SK-N-SH (cell line): ENCODE measurements around the gene PPA2. TPM values are rescaled to one million over a fixed set of nuclear protein-coding genes. Genes with fewer than 3 reads are reported as not detected.

Experiments
- CTCF ChIA-PET: fragments of 300-600, 350-600 bp; formaldehyde crosslinking; extraction: SDS; loops from one replicate; lab custom pipeline; 2021; lab: Yijun Ruan, JAX
- POLR2A ChIA-PET: fragments of 350-600 bp; sonication (Branson Sonifier 250); formaldehyde crosslinking; extraction: SDS; loops from one replicate; lab custom pipeline; 2020; ENCODE audit warnings: antibody characterized with exemption, inconsistent platforms; lab: Yijun Ruan, JAX
- DNase-seq: peaks from one replicate; pipeline ENCODE4 v3.0.0; 2012
- H2AFZ ChIP-seq: fragments of 200-600 bp; sonication (generic); 2 replicates; pipeline ENCODE4 v1.8.1; 2016; ENCODE audit warnings: antibody characterized with exemption, mild to moderate bottlenecking, low read depth
- H3F3A ChIP-seq: fragments of 200-600 bp; sonication (generic); replicated peaks from 2 replicates; pipeline ENCODE3; 2016; ENCODE audit warnings: antibody characterized with exemption, mild to moderate bottlenecking; ENCODE audit not compliant: insufficient read depth
- H3K27ac ChIP-seq, 2 experiments: fragments of 200-500 bp in 1 of 2; fragments of 200-600 bp in 1 of 2; sonication (Bioruptor generic) in 1 of 2; sonication (generic), shearing (Covaris generic) in 1 of 2; 2 replicates each; pipeline versions ENCODE4 v1.5.1 to v1.6.1; 2014 to 2016; ENCODE audit warnings: low read depth in 2 of 2, inconsistent platforms in 1 of 2, low read length in 1 of 2, mild to moderate bottlenecking in 1 of 2, mixed read lengths in 1 of 2
- H3K27me3 ChIP-seq: fragments of 200-600 bp; sonication (generic), shearing (Covaris generic); 2 replicates; pipeline ENCODE4 v1.6.1; 2016; ENCODE audit warnings: mixed run types; ENCODE audit not compliant: insufficient read depth
- H3K36me3 ChIP-seq, 2 experiments: fragments of 200-500 bp in 1 of 2; fragments of 200-600 bp in 1 of 2; sonication (Bioruptor generic) in 1 of 2; sonication (generic) in 1 of 2; replicated peaks in 1 of 2; 2 replicates each; pipeline versions ENCODE3 to v1.5.1; 2014 to 2016; ENCODE audit warnings: low read length in 1 of 2, mild to moderate bottlenecking in 1 of 2; ENCODE audit not compliant: insufficient read depth in 2 of 2, control insufficient read depth in 1 of 2
- H3K4me1 ChIP-seq, 2 experiments: fragments of 200-500 bp in 1 of 2; fragments of 200-600 bp in 1 of 2; sonication (Bioruptor generic) in 1 of 2; sonication (generic), shearing (Covaris generic) in 1 of 2; 2 replicates each; pipeline versions ENCODE4 v1.5.1 to v1.6.1; 2014 to 2016; ENCODE audit warnings: low read depth in 1 of 2, low read length in 1 of 2, mixed run types in 1 of 2; ENCODE audit not compliant: insufficient read depth in 2 of 2, control insufficient read depth in 1 of 2
- H3K4me2 ChIP-seq: fragments of 200-600 bp; sonication (generic), shearing (Covaris generic); 2 replicates; pipeline ENCODE4 v1.6.1; 2017; ENCODE audit warnings: mixed run types
- H3K4me3 ChIP-seq, 2 experiments: fragments of 200-500 bp in 1 of 2; fragments of 200-600 bp in 1 of 2; sonication (Bioruptor generic) in 1 of 2; sonication (generic), shearing (Covaris generic) in 1 of 2; 2 replicates each; pipeline versions ENCODE4 v1.5.1 to v1.8.1; 2014 to 2016; ENCODE audit warnings: low read depth in 2 of 2, inconsistent platforms in 1 of 2, low read length in 1 of 2, mild to moderate bottlenecking in 1 of 2, mixed read lengths in 1 of 2, moderate library complexity in 1 of 2
- H3K79me2 ChIP-seq: fragments of 200-600 bp; sonication (generic); 2 replicates; pipeline ENCODE4 v1.8.1; 2017; ENCODE audit warnings: mild to moderate bottlenecking; ENCODE audit not compliant: insufficient read depth
- H3K9ac ChIP-seq: fragments of 200-600 bp; sonication (generic); 2 replicates; pipeline ENCODE4 v1.6.1; 2017; ENCODE audit warnings: mixed run types
- H3K9me2 ChIP-seq: fragments of 200-600 bp; sonication (generic); 2 replicates; pipeline ENCODE4 v1.6.1; 2017; ENCODE audit warnings: mixed run types
- H3K9me3 ChIP-seq: fragments of 200-600 bp; sonication (generic); 2 replicates; pipeline ENCODE4 v1.6.1; 2017; ENCODE audit warnings: mixed run types, mild to moderate bottlenecking, moderate library complexity
- H4K20me1 ChIP-seq: fragments of 200-600 bp; sonication (generic); 2 replicates; pipeline ENCODE4 v1.6.1; 2017; ENCODE audit warnings: mild to moderate bottlenecking, mixed run types; ENCODE audit not compliant: insufficient read depth
- EZH2phosphoT487 ChIP-seq: fragments of 200-600 bp; sonication (generic); IDR thresholded peaks from 2 replicates; pipeline ENCODE4 v1.6.1; 2017; ENCODE audit warnings: low read depth, mixed run types, mild to moderate bottlenecking, antibody characterized with exemption, moderate library complexity, borderline replicate concordance
- FOXJ3 ChIP-seq: sonication (generic); formaldehyde crosslinking; IDR thresholded peaks from 2 replicates; pipeline ENCODE4 v1.5.1; 2020; ENCODE audit warnings: mild to moderate bottlenecking, missing genetic modification reagents
- FOXM1 ChIP-seq: IDR thresholded peaks from 2 replicates; pipeline ENCODE4 v1.4.0; 2012; ENCODE audit warnings: low read depth, mild to moderate bottlenecking
- GABPA ChIP-seq: IDR thresholded peaks from 2 replicates; pipeline ENCODE4 v1.4.0; 2012; ENCODE audit warnings: low read depth, mild to moderate bottlenecking
- GATA2 ChIP-seq: sonication (generic); formaldehyde crosslinking; IDR thresholded peaks from 2 replicates; pipeline ENCODE4 v1.5.0; 2020; ENCODE audit warnings: mild to moderate bottlenecking, missing genetic modification reagents
- JUND ChIP-seq: IDR thresholded peaks from 2 replicates; pipeline ENCODE4 v1.4.0; 2012
- MXI1 ChIP-seq: IDR thresholded peaks from 2 replicates; pipeline ENCODE4 v1.6.1; 2012; ENCODE audit warnings: mild to moderate bottlenecking, low read depth, low read length, improper control_type of control experiment
- NFIC ChIP-seq: IDR thresholded peaks from 2 replicates; pipeline ENCODE4 v1.4.0; 2012; ENCODE audit warnings: borderline replicate concordance
- RCOR1 ChIP-seq: fragments of 150-350 bp; IDR thresholded peaks from 2 replicates; pipeline ENCODE4 v1.6.1; 2017; ENCODE audit warnings: antibody characterized with exemption, low read length
- RXRA ChIP-seq: IDR thresholded peaks from 2 replicates; pipeline ENCODE4 v1.4.0; 2012; ENCODE audit warnings: low read depth, mild to moderate bottlenecking, borderline replicate concordance
- SMC3 ChIP-seq: IDR thresholded peaks from 2 replicates; pipeline ENCODE4 v1.6.1; 2012; ENCODE audit warnings: low read depth, low read length, improper control_type of control experiment
- TEAD4 ChIP-seq: IDR thresholded peaks from 2 replicates; pipeline ENCODE4 v1.4.0; 2012; ENCODE audit warnings: mild to moderate bottlenecking, borderline replicate concordance; ENCODE audit not compliant: insufficient read depth
- WGBS: methylation state at CpG from one replicate; pipeline ENCODE4 v1.1.6; 2017; ENCODE audit warnings: low lambda C conversion rate; 5-methylcytosine and 5-hydroxymethylcytosine counted together
- polyA plus RNA-seq, 3 experiments: library from polyadenylated mRNA; depleted of rRNA; stranded (reverse); fragments of >200 nt; gene quantifications; 2 replicates each; pipeline ENCODE4 v1.2.3, GENCODE V29; 2012
- TF ChIP-seq, protein P1 (sequence below): IDR thresholded peaks from 2 replicates; pipeline ENCODE4 v1.4.0; 2012; ENCODE audit warnings: low read depth
- TF ChIP-seq, protein P2 (sequence below): IDR thresholded peaks from 2 replicates; pipeline ENCODE4; 2012
- TF ChIP-seq, protein P3 (sequence below): fragments of 150-350 bp; IDR thresholded peaks from 2 replicates; pipeline ENCODE4 v1.6.1; 2016; ENCODE audit warnings: mild to moderate bottlenecking, low read depth, low read length
- TF ChIP-seq, protein P4 (sequence below): IDR thresholded peaks from 2 replicates; pipeline ENCODE4 v1.6.1; 2012; ENCODE audit warnings: mild to moderate bottlenecking, low read depth, low read length, moderate library complexity

The PPA2 gene
- polyA plus RNA-seq, 1 of the 3 experiments (the other 2 are of a cell fraction), result 57.8 TPM

DNA sequence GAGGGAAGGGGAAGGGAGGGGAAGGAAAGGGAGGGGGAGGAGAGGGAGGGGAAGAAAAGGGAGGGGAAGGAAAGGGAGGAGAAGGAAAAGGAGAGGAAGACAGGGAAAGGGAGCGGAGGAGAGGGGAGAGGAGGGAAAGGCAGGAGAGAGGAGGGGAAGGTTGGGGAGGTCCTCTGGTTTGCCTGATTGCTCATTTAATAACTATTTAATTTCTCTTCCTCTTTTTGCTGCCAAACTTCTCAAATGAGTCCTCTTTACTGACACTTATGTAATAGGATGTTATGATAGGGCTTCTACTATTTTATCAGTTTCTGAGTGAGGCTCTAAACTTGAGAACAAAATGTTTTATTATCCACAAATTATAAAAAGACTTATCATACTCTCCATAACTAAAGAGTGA lies 35.4 kb upstream of the PPA2 start:
- POLR2A ChIA-PET, result no interaction called here

More for the DNA sequence above, 35.4 kb upstream of the PPA2 start:
- no peaks in the 10 kb centered on the region for H3K79me2 ChIP-seq
- 84% methylated on average over 1 of the region's 1 CpG for WGBS
- H3K27me3 ChIP-seq, result no peaks in the 10 kb centered on the region
- H3K9me2 ChIP-seq, result no peaks in the 10 kb centered on the region
- no peaks in the 10 kb centered on the region for H3K9me3 ChIP-seq
- H3K9ac ChIP-seq, result no peak overlapping the region
- CTCF ChIA-PET, result no interaction called here
- H3K36me3 ChIP-seq, result no peaks in the 10 kb centered on the region
- TF ChIP-seq, protein P1, sequence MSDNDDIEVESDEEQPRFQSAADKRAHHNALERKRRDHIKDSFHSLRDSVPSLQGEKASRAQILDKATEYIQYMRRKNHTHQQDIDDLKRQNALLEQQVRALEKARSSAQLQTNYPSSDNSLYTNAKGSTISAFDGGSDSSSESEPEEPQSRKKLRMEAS, result no peak
- TF ChIP-seq RXRA (no peak), RCOR1 (no peak), MXI1 (no peak), EZH2phosphoT487 (no peak), GATA2 (CRISPR knock-in tag) (no peak), FOXM1 (no peak), GABPA (no peak), NFIC (no peak), JUND (no peak), FOXJ3 (CRISPR knock-in tag) (no peak), TEAD4 (no peak), SMC3 (no peak)
- TF ChIP-seq, protein P2, sequence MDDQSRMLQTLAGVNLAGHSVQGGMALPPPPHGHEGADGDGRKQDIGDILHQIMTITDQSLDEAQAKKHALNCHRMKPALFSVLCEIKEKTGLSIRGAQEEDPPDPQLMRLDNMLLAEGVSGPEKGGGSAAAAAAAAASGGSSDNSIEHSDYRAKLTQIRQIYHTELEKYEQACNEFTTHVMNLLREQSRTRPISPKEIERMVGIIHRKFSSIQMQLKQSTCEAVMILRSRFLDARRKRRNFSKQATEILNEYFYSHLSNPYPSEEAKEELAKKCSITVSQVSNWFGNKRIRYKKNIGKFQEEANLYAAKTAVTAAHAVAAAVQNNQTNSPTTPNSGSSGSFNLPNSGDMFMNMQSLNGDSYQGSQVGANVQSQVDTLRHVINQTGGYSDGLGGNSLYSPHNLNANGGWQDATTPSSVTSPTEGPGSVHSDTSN, result no peak
- TF ChIP-seq, protein P3, sequence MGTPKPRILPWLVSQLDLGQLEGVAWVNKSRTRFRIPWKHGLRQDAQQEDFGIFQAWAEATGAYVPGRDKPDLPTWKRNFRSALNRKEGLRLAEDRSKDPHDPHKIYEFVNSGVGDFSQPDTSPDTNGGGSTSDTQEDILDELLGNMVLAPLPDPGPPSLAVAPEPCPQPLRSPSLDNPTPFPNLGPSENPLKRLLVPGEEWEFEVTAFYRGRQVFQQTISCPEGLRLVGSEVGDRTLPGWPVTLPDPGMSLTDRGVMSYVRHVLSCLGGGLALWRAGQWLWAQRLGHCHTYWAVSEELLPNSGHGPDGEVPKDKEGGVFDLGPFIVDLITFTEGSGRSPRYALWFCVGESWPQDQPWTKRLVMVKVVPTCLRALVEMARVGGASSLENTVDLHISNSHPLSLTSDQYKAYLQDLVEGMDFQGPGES, result no peak
- TF ChIP-seq, protein P4, sequence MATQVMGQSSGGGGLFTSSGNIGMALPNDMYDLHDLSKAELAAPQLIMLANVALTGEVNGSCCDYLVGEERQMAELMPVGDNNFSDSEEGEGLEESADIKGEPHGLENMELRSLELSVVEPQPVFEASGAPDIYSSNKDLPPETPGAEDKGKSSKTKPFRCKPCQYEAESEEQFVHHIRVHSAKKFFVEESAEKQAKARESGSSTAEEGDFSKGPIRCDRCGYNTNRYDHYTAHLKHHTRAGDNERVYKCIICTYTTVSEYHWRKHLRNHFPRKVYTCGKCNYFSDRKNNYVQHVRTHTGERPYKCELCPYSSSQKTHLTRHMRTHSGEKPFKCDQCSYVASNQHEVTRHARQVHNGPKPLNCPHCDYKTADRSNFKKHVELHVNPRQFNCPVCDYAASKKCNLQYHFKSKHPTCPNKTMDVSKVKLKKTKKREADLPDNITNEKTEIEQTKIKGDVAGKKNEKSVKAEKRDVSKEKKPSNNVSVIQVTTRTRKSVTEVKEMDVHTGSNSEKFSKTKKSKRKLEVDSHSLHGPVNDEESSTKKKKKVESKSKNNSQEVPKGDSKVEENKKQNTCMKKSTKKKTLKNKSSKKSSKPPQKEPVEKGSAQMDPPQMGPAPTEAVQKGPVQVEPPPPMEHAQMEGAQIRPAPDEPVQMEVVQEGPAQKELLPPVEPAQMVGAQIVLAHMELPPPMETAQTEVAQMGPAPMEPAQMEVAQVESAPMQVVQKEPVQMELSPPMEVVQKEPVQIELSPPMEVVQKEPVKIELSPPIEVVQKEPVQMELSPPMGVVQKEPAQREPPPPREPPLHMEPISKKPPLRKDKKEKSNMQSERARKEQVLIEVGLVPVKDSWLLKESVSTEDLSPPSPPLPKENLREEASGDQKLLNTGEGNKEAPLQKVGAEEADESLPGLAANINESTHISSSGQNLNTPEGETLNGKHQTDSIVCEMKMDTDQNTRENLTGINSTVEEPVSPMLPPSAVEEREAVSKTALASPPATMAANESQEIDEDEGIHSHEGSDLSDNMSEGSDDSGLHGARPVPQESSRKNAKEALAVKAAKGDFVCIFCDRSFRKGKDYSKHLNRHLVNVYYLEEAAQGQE, result no peak
- TF ChIP-seq, all 33 proteins: peak for 0
- Histone ChIP-seq H2AFZ (no peak overlapping the region), H3K4me3 (no peak overlapping the region), H3K27ac (no peak overlapping the region), H3K4me2 (no peak overlapping the region), H4K20me1 (no peaks in the 10 kb centered on the region), H3K4me1 (no peaks in the 10 kb centered on the region), H3F3A (no peaks in the 10 kb centered on the region)
- no peak for DNase-seq
